Immature natural killer cell (primary cell): ENCODE results near the gene MBD2. TPM values are rescaled to one million over a fixed set of nuclear protein-coding genes. Genes with fewer than 3 reads are reported as not detected.
"Not testable (repeated sequence)": the region's sequence is repeated elsewhere in the genome, so short reads cannot be mapped to it uniquely, and the experiment has no call there.

Source experiments
- DNase-seq, 3 donors: peaks; one replicate each; pipeline ENCODE4 v3.0.0; 2022; ENCODE audit warnings: mixed read lengths in 1 of 3
- H3K27ac Mint-ChIP-seq, 6 donors: one replicate each; pipeline ENCODE4 v1.8.0; 2020; ENCODE audit warnings: mixed read lengths in 6 of 6, mild to moderate bottlenecking in 5 of 6, inconsistent platforms in 4 of 6, moderate library complexity in 3 of 6
- H3K27me3 Mint-ChIP-seq, 3 donors: one replicate each; pipeline ENCODE4 v1.8.0; 2020 to 2021; ENCODE audit warnings: low read depth in 3 of 3, mild to moderate bottlenecking in 3 of 3, mixed read lengths in 3 of 3, moderate library complexity in 3 of 3, inconsistent platforms in 1 of 3
- H3K36me3 Mint-ChIP-seq, 3 donors: one replicate each; pipeline ENCODE4 v1.8.0; 2020; ENCODE audit warnings: mixed read lengths in 3 of 3, inconsistent platforms in 2 of 3, mild to moderate bottlenecking in 2 of 3
- H3K4me1 Mint-ChIP-seq, 2 donors: one replicate each; pipeline ENCODE4 v1.8.0; 2020; ENCODE audit warnings: inconsistent platforms in 2 of 2, mild to moderate bottlenecking in 2 of 2, mixed read lengths in 2 of 2, moderate library complexity in 1 of 2
- H3K4me3 Mint-ChIP-seq, 5 donors: one replicate each; pipeline ENCODE4 v1.8.0; 2020; ENCODE audit warnings: mild to moderate bottlenecking in 5 of 5, mixed read lengths in 5 of 5, inconsistent platforms in 3 of 5, moderate library complexity in 3 of 5
- H3K9me3 Mint-ChIP-seq, 6 donors: one replicate each; pipeline ENCODE4 v1.8.0; 2020; ENCODE audit warnings: mild to moderate bottlenecking in 6 of 6, mixed read lengths in 6 of 6, inconsistent platforms in 4 of 6, moderate library complexity in 3 of 6
- polyA plus RNA-seq, 3 donors: library from polyadenylated mRNA; unstranded; fragments of 300-500 nt; fragmentation: Illumina TruSeq; gene quantifications; one replicate each; pipeline ENCODE4 v1.2.3, GENCODE V29; 2021

The MBD2 gene
- polyA plus RNA-seq, 3 donors from 2014 or later = 3.7 to 8.1 (median 7.8) TPM

DNA sequence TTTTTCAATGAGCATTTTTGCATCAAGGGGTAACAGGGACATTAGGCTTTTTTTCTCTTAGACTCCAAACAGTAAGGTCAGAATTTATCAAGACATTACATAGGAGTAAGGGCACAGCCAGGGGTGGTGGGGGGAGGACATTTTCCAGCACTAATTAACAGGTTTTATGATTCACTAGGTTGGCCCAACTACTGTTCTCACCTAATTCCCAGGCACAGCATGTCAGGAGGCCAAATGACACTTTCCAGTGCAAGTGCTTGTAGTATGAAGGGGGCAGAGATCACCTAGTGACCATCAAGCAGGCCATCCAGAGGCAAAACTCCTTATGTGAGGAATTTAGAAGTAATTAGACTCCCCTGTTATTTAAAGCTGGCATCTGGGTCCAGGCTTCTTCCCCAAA lies 3.9 kb upstream of the MBD2 start:
- Mint-ChIP-seq H3K36me3 (no peaks in the 10 kb centered on the region), H3K9me3 (no peaks in the 10 kb centered on the region), H3K27ac (no peak overlapping the region), H3K27me3 (peaks cover 8 to 14% (median 9%) of the 10 kb centered on the region in 3 donors), H3K4me3 (no peak overlapping the region), H3K4me1 (peaks cover 9 to 13% of the 10 kb centered on the region in 2 donors)
- no peak for DNase-seq

DNA sequence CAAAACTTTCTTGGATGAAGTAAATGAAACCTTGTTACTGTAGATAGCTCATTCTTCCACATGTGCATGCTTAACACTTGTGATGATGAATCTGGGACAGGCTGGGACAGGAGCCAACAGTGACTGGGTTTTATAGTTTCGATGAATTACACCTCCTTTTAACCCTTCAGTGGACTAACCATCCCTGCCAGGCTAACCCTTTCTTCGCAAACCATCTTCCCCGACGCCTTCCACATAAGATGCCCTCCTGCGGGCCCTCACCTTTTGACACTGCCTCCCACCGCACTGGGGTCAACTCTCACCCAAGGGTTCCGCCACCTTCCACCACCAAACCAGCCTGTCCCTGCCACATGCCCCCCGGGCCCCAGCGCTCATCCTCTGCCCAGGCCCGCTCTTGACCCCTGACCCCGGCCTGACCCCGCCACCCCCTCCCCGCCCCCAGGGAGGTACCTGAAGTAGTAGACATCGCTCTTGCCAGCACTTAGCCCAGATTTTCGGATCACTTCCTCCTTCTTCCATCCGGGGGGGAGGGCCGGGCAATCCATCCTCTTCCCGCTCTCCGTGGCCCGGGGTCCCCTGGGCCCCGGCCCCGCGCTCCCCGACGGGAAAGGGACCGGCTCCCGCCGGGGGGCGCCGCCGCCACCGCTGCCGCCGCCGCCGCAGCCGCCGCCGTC lies 764 bp downstream of the MBD2 start:
- Mint-ChIP-seq H3K27me3 (peaks cover 7 to 13% (median 11%) of the 10 kb centered on the region in 3 donors), H3K9me3 (no peaks in the 10 kb centered on the region), H3K36me3 (no peaks in the 10 kb centered on the region), H3K4me3 (peak overlapping the region; percentile 86 to 94 (median 91)), H3K27ac (peak overlapping the region; percentile 79 to 96 (median 92)), H3K4me1 (peaks cover 45 to 54% of the 10 kb centered on the region in 2 donors)
- peak; percentile 54 to 59 (median 55) for DNase-seq

DNA sequence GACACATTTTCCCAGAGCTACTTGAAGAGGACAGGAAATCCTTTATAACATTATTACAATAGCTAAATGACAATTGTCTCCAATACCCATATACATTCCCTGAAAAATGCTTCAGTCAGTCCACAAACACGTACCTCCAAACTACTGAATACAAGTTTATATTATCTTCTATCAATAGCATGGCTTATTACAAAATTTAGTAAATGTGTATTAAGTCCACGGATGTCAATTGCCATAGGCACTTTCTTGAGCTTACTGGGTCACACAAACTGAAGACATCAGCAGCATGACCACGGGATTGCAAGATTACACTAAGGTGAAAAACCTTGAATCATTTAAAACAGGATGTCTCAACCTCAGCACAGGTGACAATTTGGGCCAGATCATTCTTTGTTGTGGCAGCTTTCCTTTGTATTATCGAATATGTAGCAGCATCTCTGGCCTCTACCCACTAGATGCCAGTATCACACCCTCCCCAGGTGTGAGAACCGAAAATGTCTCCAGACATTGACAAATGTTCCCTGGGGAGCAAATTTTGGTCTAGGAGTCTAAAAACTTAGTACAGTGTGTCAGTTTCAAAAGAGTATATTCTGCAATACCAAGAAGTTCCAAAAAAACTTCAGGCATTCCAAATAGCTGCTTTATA lies 1.4 kb downstream of the MBD2 start:
- Mint-ChIP-seq H3K27ac (peak overlapping the region; percentile 79 to 96 (median 92)), H3K27me3 (peaks cover 7 to 13% (median 11%) of the 10 kb centered on the region in 3 donors), H3K4me3 (peak overlapping the region; percentile 86 to 94 (median 91)), H3K9me3 (no peaks in the 10 kb centered on the region), H3K36me3 (no peaks in the 10 kb centered on the region), H3K4me1 (peaks cover 50 to 59% of the 10 kb centered on the region in 2 donors)
- peak; percentile 64 to 70 (median 66) for DNase-seq

DNA sequence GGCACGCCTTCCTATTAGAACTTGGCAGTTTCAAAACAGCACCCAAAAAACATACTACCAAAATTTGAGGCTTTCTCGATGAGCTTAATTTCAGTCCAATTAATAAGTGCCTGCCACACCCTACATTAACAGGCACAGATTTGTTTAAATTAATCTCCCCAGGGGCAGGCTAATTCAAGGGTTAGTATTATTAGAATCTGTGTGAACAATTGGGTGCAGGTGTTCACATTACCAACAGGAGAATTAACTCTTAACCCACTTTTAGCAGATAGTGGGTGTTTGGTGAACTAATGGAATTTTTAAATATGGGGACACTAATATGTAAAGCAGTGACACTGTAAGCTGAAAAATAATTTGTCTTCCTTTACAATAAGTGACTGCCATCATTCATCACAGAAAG lies 4.1 kb downstream of the MBD2 start:
- H3K27ac Mint-ChIP-seq = peak overlapping the region in 2 of 6 donors; percentile 21 to 74
- H3K4me1 Mint-ChIP-seq = peaks cover 64 to 78% of the 10 kb centered on the region in 2 donors
- H3K36me3 Mint-ChIP-seq = no peaks in the 10 kb centered on the region

DNA sequence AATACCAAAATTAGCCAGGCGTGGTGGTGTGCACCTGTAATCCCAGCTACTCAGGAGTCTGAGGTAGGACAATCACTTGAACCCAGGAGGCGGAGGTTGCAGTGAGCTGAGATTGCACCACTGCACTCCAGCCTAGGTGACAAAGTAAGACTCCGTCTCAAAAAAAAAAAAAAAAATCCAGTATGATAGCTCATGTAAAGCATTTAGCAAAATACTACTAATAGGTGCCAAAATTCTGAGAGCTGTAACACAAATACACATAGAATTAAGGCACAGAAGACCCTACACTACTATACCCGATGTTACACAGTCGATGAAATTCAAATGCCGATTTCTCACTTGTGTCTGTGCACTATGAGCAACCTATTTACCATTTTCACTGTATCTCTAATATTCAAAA lies 5.7 kb downstream of the MBD2 start:
- not testable (repeated sequence) for H3K4me3 Mint-ChIP-seq, H3K36me3 Mint-ChIP-seq, DNase-seq, H3K27me3 Mint-ChIP-seq, H3K9me3 Mint-ChIP-seq
- peaks cover 61 to 75% of the 10 kb centered on the region in 2 donors for H3K4me1 Mint-ChIP-seq
- peak overlapping the region in 1 of 6 donors; percentile 21 for H3K27ac Mint-ChIP-seq

More for the DNA sequence above, 4.1 kb downstream of the MBD2 start:
- H3K9me3 Mint-ChIP-seq = no peaks in the 10 kb centered on the region
- peaks cover 7 to 13% (median 11%) of the 10 kb centered on the region in 3 donors for H3K27me3 Mint-ChIP-seq
- no peak for DNase-seq
- H3K4me3 Mint-ChIP-seq = no peak overlapping the region

DNA sequence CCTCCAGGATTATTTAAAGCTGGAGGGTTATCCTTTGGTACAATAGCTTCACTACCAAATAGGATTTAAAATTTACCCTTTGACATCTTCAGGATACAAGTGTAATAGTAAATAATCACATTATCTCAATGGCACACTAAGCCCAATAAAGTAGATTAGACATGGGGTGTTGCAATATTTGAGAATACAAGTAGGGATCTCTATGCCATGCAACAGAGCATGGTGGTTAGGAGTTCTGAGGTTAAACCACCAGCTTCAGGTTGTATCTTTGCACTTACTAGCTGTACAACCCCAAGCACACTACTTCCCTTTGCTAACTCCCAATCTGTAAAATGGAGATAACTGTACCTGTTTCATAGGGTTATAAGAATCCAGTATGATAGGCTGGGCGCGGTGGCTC lies 6.2 kb downstream of the MBD2 start:
- Mint-ChIP-seq H3K9me3 (no peaks in the 10 kb centered on the region), H3K27ac (no peak overlapping the region), H3K27me3 (peaks cover 0 to 5% (median 0%) of the 10 kb centered on the region in 3 donors), H3K4me1 (peaks cover 60 to 75% of the 10 kb centered on the region in 2 donors), H3K4me3 (no peak overlapping the region), H3K36me3 (no peaks in the 10 kb centered on the region)
- DNase-seq = no peak

DNA sequence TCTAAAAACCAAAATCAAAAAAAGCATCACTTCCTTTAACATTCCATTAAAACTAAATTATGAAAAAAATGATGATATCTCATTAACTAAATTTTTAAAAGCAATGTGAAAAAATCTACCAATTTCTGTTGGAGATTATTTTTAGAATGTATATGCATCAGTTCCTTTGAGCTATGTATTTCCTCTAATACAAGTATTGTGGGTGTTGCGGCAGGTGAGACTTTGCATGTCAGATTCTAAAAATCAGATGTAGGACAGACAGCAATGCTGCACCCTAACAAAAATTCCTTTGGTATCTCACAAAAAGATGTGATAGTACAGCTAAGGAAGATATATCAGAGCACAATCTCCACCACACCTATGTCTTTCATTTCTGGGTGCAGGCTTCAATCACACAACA lies 6.8 kb downstream of the MBD2 start:
- no peak for DNase-seq
- Mint-ChIP-seq H3K9me3 (no peaks in the 10 kb centered on the region), H3K4me1 (peaks cover 53 to 72% of the 10 kb centered on the region in 2 donors), H3K27ac (no peak overlapping the region), H3K27me3 (no peaks in the 10 kb centered on the region), H3K4me3 (peak overlapping the region in 1 of 5 donors; percentile 31), H3K36me3 (no peaks in the 10 kb centered on the region)

DNA sequence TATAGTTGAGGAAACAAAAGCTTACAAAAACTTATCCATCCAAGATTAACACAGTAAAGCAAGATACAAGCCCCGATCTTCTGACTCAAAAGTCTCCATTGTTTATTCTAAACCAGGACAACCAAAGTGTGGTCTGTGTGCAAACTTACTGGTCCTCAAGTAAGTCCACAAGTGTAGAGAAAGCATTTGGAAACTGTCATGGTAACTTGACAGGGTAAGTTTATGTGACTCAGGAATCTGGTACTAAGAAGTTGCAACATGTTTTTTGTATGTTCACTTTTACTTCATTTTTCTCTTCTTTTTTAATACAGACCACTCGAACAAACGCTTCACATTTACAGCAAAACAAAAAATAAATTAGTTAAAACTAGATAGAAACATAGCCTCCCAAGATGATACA lies 9.4 kb downstream of the MBD2 start:
- Mint-ChIP-seq H3K9me3 (no peaks in the 10 kb centered on the region), H3K4me1 (peaks cover 55 to 73% of the 10 kb centered on the region in 2 donors), H3K27me3 (peaks cover 0 to 2% (median 0%) of the 10 kb centered on the region in 3 donors), H3K4me3 (no peak overlapping the region), H3K36me3 (no peaks in the 10 kb centered on the region), H3K27ac (peak overlapping the region in 1 of 6 donors; percentile 21)
- DNase-seq = no peak

DNA sequence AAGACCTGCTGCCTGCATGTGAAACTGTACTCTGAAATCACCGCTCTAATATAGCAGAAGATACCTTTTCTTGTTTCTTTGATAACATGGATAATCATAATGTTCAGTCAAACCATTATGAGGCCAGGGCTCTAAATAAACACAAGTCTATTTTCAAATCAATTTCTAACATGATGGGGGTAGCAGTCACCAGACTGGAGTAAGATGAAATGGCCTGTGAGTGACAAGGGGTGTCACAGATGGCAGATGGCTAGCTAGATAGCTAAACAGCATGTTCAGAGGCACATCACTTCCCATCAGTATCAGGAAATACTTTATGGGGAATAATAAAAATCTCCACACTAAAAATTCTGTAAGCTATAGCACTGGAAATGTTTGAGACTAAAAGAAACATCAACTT lies 14.0 kb downstream of the MBD2 start:
- Mint-ChIP-seq H3K4me1 (peaks cover 57 to 73% of the 10 kb centered on the region in 2 donors), H3K27ac (peak overlapping the region in 2 of 6 donors; percentile 2 to 9), H3K9me3 (no peaks in the 10 kb centered on the region), H3K4me3 (peak overlapping the region in 1 of 5 donors; percentile 10), H3K36me3 (no peaks in the 10 kb centered on the region), H3K27me3 (peaks cover 0 to 2% (median 1%) of the 10 kb centered on the region in 3 donors)
- DNase-seq = no peak

DNA sequence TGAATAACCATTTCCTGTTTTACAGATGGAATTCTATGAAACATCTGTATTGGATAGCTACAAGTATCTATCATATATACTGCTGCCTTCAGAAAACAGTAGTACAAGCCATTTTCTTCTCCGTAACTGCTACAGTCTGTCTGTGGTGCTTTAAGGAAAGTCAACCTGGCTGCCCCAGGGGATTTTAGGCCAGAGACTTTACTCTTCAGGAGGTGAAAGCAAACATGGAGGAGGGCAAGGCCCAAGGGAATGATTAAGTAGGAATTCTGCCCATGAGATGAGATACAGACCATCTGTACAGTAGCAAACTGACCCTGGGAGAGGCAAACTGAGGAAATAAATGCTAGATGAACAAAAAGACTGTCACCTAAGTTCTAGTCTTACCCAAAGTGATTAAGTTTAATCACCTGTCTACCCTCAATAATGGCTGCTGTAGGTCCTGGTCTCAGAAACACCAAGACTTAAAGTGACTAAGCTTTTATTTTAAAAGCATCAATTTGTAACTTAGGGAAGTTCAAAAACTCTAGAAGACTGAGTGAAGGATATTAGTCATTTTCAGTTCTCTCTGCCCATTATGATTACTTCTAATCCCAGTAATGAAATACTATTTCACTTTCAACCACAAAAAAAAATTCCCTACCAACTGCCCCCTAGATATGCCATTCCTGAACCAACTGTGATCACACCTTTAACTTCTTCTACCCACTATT lies 14.8 kb downstream of the MBD2 start:
- H3K9me3 Mint-ChIP-seq = no peaks in the 10 kb centered on the region
- peaks cover 57 to 70% of the 10 kb centered on the region in 2 donors for H3K4me1 Mint-ChIP-seq
- peak overlapping the region in 2 of 5 donors; percentile 7 to 11 for H3K4me3 Mint-ChIP-seq

DNA sequence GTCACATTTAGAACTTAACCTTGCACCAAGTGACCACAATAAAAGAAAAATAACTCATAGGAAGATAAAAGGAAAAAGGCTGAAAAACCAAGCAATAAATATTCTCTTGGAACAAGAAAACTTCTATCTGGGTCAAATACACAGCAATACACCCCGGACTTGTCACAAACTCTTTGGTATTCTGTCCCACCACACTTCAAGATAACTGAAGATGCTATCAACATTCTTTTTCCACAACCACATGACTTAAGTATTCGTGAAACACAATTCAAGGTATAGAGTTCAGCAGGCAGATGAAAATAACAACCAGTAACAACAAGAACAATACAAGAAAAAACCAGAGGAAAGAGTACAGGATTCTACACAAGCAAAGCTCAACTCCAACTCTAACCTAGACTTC lies 18.0 kb downstream of the MBD2 start:
- peak overlapping the region in 5 of 6 donors; percentile 0 to 72 (median 26) for H3K27ac Mint-ChIP-seq
- peaks cover 2 to 5% (median 4%) of the 10 kb centered on the region in 3 donors for H3K36me3 Mint-ChIP-seq
- H3K4me3 Mint-ChIP-seq = peak overlapping the region in 4 of 5 donors; percentile 0 to 17 (median 4)
- no peak for DNase-seq
- no peaks in the 10 kb centered on the region for H3K9me3 Mint-ChIP-seq
- H3K27me3 Mint-ChIP-seq = peaks cover 0 to 2% (median 1%) of the 10 kb centered on the region in 3 donors
- H3K4me1 Mint-ChIP-seq = peaks cover 52 to 70% of the 10 kb centered on the region in 2 donors

More for the DNA sequence above, 14.8 kb downstream of the MBD2 start:
- peak overlapping the region in 5 of 6 donors; percentile 4 to 75 (median 15) for H3K27ac Mint-ChIP-seq
- no peaks in the 10 kb centered on the region for H3K36me3 Mint-ChIP-seq
- peaks cover 0 to 2% (median 1%) of the 10 kb centered on the region in 3 donors for H3K27me3 Mint-ChIP-seq
- no peak for DNase-seq

DNA sequence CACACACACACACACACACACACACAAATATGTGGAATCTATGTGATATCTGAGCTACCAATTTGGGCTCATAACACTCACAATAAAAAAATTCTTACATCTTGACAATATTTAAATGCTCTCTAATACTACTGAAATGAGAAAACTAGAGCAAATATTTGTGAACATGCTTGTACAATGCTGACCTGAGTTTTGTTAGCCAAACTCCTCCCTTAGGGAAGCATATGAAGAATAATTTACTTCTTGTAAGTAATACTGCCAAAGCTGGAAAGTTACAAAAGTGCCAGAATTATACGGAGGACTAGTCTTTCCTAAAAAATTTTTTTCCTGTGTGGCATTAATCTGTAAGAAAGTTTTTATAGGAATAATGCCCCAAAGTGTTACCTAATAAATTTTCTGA lies 18.5 kb downstream of the MBD2 start:
- peak overlapping the region in 2 of 5 donors; percentile 7 to 17 for H3K4me3 Mint-ChIP-seq
- H3K27ac Mint-ChIP-seq = peak overlapping the region in 3 of 6 donors; percentile 11 to 72 (median 40)
- H3K9me3 Mint-ChIP-seq = no peaks in the 10 kb centered on the region
- no peak for DNase-seq
- H3K36me3 Mint-ChIP-seq = peaks cover 4 to 8% (median 6%) of the 10 kb centered on the region in 3 donors
- H3K4me1 Mint-ChIP-seq = peaks cover 48 to 65% of the 10 kb centered on the region in 2 donors
- peaks cover 0 to 1% (median 0%) of the 10 kb centered on the region in 3 donors for H3K27me3 Mint-ChIP-seq

DNA sequence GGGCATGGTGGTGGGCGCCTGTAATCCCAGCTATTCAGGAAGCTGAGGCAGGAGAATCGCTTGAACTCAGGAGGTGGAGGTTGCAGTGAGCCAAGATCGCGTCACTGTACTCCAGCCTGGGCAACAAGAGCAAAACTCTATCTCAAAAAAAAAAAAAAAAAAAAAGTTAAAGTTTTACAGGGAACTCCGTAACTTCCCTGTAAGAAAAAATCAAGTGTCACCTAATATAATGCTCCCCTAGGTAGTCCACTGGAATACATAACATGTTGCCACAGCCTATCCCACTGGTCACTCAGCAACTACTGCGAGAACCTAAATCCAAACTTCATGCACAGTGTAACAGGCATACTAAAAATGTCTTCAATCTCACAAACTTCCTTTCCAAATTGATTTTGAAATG lies 19.0 kb downstream of the MBD2 start:
- not testable (repeated sequence) for H3K9me3 Mint-ChIP-seq, H3K36me3 Mint-ChIP-seq, DNase-seq, H3K4me3 Mint-ChIP-seq, H3K27me3 Mint-ChIP-seq
- H3K4me1 Mint-ChIP-seq = peaks cover 46 to 63% of the 10 kb centered on the region in 2 donors
- peak overlapping the region in 1 of 6 donors; percentile 11 for H3K27ac Mint-ChIP-seq
